GM18517 (cell line): Measurements from ENCODE around the gene TFAP2C.
"Not testable (repeated sequence)": the region's sequence is repeated elsewhere in the genome, so short reads cannot be mapped to it uniquely, and the experiment has no call there.

Source experiments
- ATAC-seq: cut with Tn5 transposase; IDR thresholded peaks from one replicate; pipeline ENCODE4 v1.9.1; 2021; ENCODE audit warnings: mild to moderate bottlenecking, moderate library complexity; ENCODE audit not compliant: unreplicated experiment

Gene TFAP2C

DNA sequence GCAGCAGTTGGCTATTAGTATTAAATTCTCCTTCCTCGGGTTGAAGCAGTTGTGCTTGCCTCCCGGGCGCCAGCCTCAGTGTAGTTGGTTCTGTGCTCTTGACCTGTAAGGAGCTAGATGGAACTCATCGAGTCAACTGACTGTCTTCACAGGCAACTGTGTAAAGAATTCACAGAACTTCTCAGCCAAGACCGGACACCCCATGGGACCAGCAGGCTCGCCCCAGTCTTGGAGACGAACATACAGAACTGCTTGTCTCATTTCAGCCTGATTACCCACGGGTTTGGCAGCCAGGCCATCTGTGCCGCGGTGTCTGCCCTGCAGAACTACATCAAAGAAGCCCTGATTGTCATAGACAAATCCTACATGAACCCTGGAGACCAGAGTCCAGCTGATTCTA, 8.5 kb downstream of the TFAP2C start:
- no peak for ATAC-seq

DNA sequence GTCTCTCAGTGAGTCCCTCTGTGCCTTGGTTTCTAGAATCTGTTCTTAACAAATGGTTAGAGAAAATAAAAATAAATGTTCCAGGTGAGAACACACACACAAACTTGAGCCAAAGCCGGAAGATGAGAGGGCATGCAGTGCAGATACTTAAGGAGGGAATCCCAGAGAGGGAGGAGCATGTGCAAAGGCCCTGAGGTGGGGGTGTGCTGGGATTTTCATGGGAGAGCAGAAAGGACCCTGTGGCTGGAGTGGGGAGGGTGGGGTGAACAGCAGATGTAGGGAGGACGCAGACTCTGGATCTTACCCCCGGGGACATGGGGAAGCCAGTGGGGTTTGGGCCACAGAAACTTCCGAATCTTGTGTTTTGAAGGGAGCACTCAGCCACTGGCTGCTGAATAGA, 17.5 kb downstream of the TFAP2C start:
- no peak for ATAC-seq

DNA sequence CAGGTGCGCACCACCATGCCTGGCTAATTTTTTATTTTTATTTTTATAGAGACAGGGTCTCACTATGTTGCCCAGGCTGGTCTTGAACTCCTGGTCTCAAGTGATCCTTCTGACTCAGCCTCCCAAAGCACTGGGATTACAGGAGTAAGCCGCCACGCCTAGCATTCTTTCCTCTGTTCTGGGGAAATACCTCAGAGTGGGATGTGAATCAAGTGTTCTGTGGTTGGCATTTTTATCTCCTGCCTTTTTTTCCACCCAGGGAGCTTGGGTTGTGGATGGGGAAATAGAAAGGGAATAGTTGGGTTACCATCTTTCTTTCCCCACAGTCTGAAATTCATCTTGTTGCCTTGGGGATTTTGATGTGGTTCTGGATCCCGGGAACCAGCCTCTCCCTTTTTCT, 24.1 kb downstream of the TFAP2C start:
- no peak for ATAC-seq

DNA sequence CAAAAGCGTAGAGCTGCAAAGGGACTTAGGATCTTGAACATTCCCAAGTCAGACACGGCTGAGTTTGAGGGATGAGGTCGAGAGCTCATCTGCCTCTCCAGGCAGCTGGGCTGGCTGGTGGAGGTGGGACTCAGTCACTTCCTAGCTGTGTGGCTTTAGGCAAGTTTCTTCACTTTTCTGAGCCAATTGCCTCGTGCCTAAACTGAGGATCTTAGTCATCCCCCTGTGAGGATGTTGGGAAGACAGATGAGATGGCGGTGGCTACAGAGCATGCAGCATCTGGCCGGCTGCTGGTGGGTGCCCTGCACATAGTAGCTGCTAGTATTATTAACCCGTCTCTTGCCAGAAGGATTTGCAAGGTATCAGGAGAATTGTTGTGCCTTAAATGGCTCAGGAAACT, 27.5 kb downstream of the TFAP2C start:
- ATAC-seq = no peak

DNA sequence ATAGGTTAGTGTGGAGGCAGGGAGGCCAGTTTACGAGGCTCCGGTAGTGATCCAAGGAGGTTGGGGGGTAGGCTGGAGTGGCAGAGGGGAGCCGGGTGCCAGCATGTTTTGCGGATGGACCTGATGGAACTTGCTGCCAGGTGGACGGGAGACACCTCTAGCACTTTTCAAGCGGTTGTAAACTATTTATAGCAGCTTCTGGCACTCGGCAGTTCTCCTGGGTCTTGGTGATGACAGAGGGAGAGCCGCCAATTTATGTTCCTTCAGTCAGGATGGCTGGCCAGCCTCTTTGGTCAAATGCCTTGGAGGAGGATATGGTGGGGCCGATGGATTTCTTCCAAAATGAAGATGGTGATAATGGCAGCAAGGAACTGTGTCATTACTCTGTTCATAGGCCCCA, 28.8 kb downstream of the TFAP2C start:
- no peak for ATAC-seq

DNA sequence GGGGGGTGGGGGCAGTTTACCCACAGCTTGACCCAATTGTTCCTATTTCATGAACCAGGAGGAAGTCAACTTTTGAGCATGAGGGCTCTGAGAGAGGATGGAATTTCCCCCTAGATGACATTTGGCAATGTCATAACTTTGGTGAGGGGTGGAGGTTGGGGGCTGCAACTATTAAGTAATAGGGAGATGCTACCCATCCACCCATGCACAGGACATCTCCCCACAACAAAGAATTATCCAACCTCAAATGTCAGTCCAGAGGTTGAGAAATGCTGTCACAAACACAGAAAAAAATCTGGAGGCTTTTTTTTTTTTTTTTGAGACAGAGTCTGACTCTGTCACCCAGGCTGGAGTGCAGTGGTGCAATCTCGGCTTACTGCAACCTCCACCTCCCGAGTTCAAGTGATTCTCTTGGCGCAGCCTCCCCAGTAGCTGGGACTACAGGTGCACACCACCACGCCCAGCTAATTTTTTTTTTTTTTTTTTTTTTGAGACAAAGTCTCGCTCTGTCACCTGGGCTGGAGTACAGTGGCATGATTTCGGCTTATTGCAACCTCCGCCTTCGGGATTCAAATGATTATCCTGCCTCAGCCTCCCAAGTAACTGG, 29.3 kb downstream of the TFAP2C start:
- ATAC-seq = not testable (repeated sequence)

DNA sequence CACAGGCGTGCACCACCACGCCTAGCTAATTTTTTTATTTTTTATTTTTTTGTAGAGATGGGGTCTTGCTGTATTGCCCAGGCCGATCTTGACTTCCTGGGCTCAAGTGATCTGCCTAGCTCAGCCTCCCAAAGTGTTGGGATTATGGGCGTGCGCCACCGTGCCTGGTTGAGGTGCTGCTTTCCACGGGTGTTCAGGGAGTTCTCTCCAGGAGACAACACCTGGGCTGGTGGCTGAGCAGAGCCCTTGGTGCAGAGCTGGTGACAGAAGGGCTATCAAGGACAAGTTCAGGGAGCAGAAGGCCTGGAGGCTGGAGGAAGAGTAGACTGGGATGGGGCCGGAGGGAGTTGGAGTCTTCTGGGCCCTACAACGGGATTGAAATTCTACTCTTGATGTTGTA, 34.6 kb downstream of the TFAP2C start:
- ATAC-seq = no peak

GRCh38 chr20:56664796-56665195, 35.7 kb downstream of the TFAP2C start:
- no peak for ATAC-seq

DNA sequence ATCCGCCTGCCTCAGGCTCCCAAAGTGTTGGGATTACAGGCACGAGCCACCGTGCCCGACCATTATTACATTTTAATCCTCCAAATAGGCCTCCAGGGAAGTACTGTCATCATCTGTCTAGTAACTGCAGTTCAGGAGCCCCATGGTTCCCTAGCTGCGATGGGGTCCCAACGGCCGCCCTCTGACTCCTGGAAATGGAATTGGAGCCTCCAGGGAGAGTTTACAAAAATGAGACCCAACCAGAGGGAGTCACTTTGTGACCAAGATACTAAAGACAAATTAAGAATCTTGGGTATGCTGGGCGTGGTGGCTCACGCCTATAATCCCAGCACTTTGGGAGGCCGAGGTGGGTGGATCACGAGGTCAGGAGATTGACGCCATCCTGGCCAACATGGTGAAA, 36.7 kb downstream of the TFAP2C start:
- no peak for ATAC-seq

- no peak for ATAC-seq
Observed at GRCh38 chr20:56673450-56673849, 44.3 kb downstream of the TFAP2C start.

GRCh38 chr20:56676001-56676400, 46.9 kb downstream of the TFAP2C start:
- ATAC-seq = no peak

DNA sequence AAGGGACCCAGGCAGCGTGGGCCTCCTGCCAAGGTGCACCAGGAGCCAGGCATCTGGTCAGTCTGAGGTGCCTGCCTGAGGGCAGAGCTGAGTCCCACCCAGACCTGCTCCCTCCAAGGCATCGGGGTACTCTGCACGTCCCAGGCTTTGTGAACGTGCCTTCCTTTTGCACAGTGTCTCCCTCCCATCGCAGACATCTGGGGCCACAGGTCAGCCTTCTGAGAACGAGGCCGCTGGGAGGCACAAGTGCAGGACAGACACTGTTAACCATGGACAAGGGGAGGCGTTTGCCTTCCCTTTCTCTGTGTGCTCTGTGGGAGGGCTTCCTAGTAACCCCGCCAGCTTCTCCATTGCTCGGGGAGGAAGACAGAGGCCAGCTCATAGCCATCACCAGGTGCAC, 47.6 kb downstream of the TFAP2C start:
- ATAC-seq = no peak

DNA sequence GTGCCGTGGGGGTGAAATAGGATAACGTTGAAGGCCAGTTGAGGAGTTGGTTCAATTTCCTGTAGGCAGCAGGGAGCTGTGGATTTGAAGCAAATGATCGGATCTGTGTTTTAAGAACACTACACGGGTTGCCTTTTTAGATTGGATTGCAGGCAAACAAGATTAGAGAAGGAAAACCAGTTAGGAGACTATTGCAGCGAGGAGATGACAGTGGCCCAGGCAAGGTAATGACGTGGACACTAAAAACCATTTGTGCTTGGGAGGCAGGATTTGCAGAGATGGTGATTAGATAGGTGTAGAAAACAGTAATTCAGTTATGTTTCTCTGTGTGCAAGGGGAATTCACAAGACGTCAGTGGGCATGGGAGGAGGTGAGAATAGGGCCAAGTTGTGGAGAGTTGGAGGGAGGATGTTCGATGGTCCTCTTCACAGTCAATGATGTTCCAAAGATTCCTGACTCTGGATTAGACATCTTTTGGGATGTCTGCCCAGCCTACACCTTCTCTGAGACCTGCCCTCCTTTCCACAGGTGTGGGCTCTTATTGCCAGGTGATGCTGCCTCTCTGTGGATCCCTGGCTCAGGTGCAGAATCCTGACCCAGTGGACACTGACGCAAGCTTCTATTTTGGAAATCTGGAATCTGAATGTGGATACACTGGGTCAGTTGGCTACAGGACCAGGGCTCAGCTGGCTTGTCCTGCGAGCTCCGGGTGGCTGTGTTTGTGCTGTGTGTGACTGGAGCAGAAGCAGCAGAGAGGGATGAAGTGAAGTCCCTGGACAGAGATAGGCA, 54.2 kb downstream of the TFAP2C start:
- ATAC-seq = no peak

- no peak for ATAC-seq
Observed at GRCh38 chr20:56685879-56686278, 56.8 kb downstream of the TFAP2C start.

- ATAC-seq = no peak
Observed at GRCh38 chr20:56687061-56687460, 58.0 kb downstream of the TFAP2C start.

DNA sequence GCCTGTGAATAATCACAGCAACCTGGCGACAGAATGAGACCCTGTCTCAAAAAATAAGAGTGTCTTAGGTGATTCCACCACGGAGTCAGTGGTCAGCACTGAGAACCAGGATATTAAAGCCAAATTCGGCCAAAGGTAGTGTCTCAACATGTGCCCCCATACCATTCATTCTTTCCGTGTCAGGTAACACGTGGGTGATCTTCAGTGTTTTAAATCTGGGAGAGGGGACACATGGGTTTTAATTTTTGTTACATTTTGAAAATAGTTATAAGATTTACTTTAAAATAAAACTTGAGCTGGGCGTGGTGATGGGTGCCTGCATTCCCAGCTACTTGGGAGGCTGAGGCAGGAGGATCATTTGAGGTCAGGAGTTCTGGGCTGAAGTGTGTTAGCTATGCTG, 59.0 kb downstream of the TFAP2C start:
- no peak for ATAC-seq
